ENCODE measurements around the gene KSR2.

DNA sequence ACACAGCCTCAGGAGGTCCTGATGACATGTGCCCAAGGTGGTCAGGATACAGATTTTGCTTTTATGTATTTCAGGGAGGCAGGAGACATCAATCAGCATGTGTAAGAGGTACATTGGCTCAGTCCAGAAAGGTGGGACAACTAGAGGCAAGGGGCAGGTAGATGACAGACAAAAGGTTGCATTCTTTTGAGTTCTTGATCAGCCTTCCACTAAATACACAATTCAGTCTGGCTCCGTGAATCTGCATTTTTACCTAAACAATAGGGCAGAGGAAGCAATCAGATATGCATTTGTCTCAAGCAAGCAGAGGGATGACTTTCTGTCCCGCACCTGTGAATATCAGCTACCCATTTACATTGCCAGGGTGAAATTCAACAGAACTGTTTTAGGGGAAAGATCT, 178.6 kb downstream of the KSR2 start:
- TF ChIP-seq, protein P1, sequence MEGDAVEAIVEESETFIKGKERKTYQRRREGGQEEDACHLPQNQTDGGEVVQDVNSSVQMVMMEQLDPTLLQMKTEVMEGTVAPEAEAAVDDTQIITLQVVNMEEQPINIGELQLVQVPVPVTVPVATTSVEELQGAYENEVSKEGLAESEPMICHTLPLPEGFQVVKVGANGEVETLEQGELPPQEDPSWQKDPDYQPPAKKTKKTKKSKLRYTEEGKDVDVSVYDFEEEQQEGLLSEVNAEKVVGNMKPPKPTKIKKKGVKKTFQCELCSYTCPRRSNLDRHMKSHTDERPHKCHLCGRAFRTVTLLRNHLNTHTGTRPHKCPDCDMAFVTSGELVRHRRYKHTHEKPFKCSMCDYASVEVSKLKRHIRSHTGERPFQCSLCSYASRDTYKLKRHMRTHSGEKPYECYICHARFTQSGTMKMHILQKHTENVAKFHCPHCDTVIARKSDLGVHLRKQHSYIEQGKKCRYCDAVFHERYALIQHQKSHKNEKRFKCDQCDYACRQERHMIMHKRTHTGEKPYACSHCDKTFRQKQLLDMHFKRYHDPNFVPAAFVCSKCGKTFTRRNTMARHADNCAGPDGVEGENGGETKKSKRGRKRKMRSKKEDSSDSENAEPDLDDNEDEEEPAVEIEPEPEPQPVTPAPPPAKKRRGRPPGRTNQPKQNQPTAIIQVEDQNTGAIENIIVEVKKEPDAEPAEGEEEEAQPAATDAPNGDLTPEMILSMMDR (IDR thresholded peaks at IDR 0.05): no peak
- no peak for TF ChIP-seq POLR2A (IDR thresholded peaks at IDR 0.05)
